ENCODE measurements around the gene ZNF865.
A peak's percentile ranks its signal among the peaks of the same experiment; 100 is the strongest.

The ZNF865 gene

GRCh38 chr19:55586976-55587668 is 18.3 kb upstream of the ZNF865 start:
- DNase-seq (ENCODE audit: low read depth in 2 of 2), result peak; percentile 80 to 86

- DNase-seq (ENCODE audit: low read depth in 2 of 2), result no peak
Measured at GRCh38 chr19:55588738-55589137, 16.7 kb upstream of the ZNF865 start.

- no peak for DNase-seq (ENCODE audit: low read depth in 2 of 2)
Measured at GRCh38 chr19:55590109-55590508, 15.3 kb upstream of the ZNF865 start.

- no peak for DNase-seq (ENCODE audit: low read depth in 2 of 2)
Measured at GRCh38 chr19:55590617-55591016, 14.8 kb upstream of the ZNF865 start.

- no peak for DNase-seq (ENCODE audit: low read depth in 2 of 2)
Measured at GRCh38 chr19:55591555-55591954, 13.9 kb upstream of the ZNF865 start.

GRCh38 chr19:55592391-55593090 is 12.9 kb upstream of the ZNF865 start:
- DNase-seq (ENCODE audit: low read depth in 2 of 2), result no peak

GRCh38 chr19:55593096-55593772 is 12.2 kb upstream of the ZNF865 start:
- DNase-seq (ENCODE audit: low read depth in 2 of 2), result no peak

- no peak for DNase-seq (ENCODE audit: low read depth in 2 of 2)
Measured at GRCh38 chr19:55594996-55595545, 10.4 kb upstream of the ZNF865 start.

GRCh38 chr19:55596304-55596703 is 9.1 kb upstream of the ZNF865 start:
- no peak for DNase-seq (ENCODE audit: low read depth in 2 of 2)

GRCh38 chr19:55597501-55597921 is 7.9 kb upstream of the ZNF865 start:
- no peak for DNase-seq (ENCODE audit: low read depth in 2 of 2)

GRCh38 chr19:55598034-55598433 is 7.4 kb upstream of the ZNF865 start:
- no peak for DNase-seq (ENCODE audit: low read depth in 2 of 2)

GRCh38 chr19:55598719-55599467 is 6.6 kb upstream of the ZNF865 start:
- DNase-seq (ENCODE audit: low read depth in 2 of 2), result peak; percentile 80 to 87

GRCh38 chr19:55599468-55599841 is 6.0 kb upstream of the ZNF865 start, which contains the start of gene FIZ1:
TSS of gene FIZ1 (minus strand) at chr19:55599517. CDS start at chr19:55597865, 1,652 bp downstream.
- DNase-seq (ENCODE audit: low read depth in 2 of 2), result peak; percentile 92 to 93

GRCh38 chr19:55599842-55600661 is 5.4 kb upstream of the ZNF865 start, which contains the start of gene ZNF524:
TSS of gene ZNF524 (plus strand) at chr19:55600288. CDS start at chr19:55602113, 1,825 bp downstream.
- DNase-seq (ENCODE audit: low read depth in 2 of 2), result peak; percentile 65 to 66

- DNase-seq (ENCODE audit: low read depth in 2 of 2), result no peak
Measured at GRCh38 chr19:55600662-55601028, 4.8 kb upstream of the ZNF865 start.

- no peak for DNase-seq (ENCODE audit: low read depth in 2 of 2)
Measured at GRCh38 chr19:55601084-55601483, 4.4 kb upstream of the ZNF865 start.

- DNase-seq (ENCODE audit: low read depth in 2 of 2), result no peak
Measured at GRCh38 chr19:55602104-55603001, 3.1 kb upstream of the ZNF865 start.

GRCh38 chr19:55603115-55603514 is 2.3 kb upstream of the ZNF865 start:
- DNase-seq (ENCODE audit: low read depth in 2 of 2), result no peak

- DNase-seq (ENCODE audit: low read depth in 2 of 2), result no peak
Measured at GRCh38 chr19:55603581-55604292, 1.7 kb upstream of the ZNF865 start.

All from activated CD8-positive, alpha-beta memory T cell treated with anti-CD3 and anti-CD28 coated beads for 4 hours (primary cell).